Activated CD4-positive, alpha-beta T cell treated with anti-CD3 and anti-CD28 coated beads for 36 hours (primary cell): Measurements from ENCODE around the gene RBMS3. TPM values are rescaled to one million over a fixed set of nuclear protein-coding genes. Genes with fewer than 3 reads are reported as not detected.

Experiments used
- ATAC-seq: fragments of 200-7000 bp; cut with Tn5 transposase; one replicate; pipeline ENCODE4 v1.10.0; 2021; ENCODE audit warnings: mild to moderate bottlenecking, moderate library complexity
- CTCF ChIA-PET: fragments of 350-600 bp; sonication (Branson Sonifier 250); formaldehyde crosslinking; loops from one replicate; lab custom pipeline; 2021; ENCODE audit warnings: antibody characterized with exemption; lab: Charles Lee
- POLR2A ChIA-PET: fragments of 350-600 bp; sonication (Branson Sonifier 250); formaldehyde crosslinking; loops from one replicate; lab custom pipeline; 2021; ENCODE audit warnings: antibody characterized with exemption, inconsistent platforms; lab: Charles Lee
- DNase-seq: peaks from one replicate; pipeline ENCODE4 v3.0.0-alpha.2; 2020
- H3K27ac Mint-ChIP-seq: one replicate; pipeline ENCODE4 v1.8.0; 2021; ENCODE audit warnings: mixed read lengths
- H3K27me3 Mint-ChIP-seq: one replicate; pipeline ENCODE4 v1.8.0; 2021; ENCODE audit warnings: mixed read lengths
- H3K36me3 Mint-ChIP-seq: one replicate; pipeline ENCODE4 v1.8.0; 2021; ENCODE audit warnings: low read depth, mixed read lengths
- H3K4me1 Mint-ChIP-seq: one replicate; pipeline ENCODE4 v1.8.0; 2021; ENCODE audit warnings: mixed read lengths
- H3K4me3 Mint-ChIP-seq: one replicate; pipeline ENCODE4 v1.8.0; 2021; ENCODE audit warnings: mild to moderate bottlenecking, moderate library complexity, mixed read lengths
- H3K9me3 Mint-ChIP-seq: one replicate; pipeline ENCODE4 v1.8.0; 2021; ENCODE audit warnings: low read depth, mixed read lengths
- intact Hi-C, 2 experiments: fragments of 100-400 bp; cut with DNase I in 1 of 2; cut with micrococcal nuclease in 1 of 2; formaldehyde crosslinking; loops; one replicate each; pipeline versions ENCODE4 v1.14.2 to v1.15.1; 2022 to 2024; cut with DNase I, micrococcal nuclease
- total RNA-seq, 2 experiments: library from RNA; stranded (reverse); gene quantifications; one replicate each; pipeline ENCODE4 v1.2.3, GENCODE V29; 2021

The RBMS3 gene
- total RNA-seq, 2 experiments from 2014 or later = 1.5 to 2.0 TPM

- Mint-ChIP-seq H3K27ac (no peak overlapping the region), H3K36me3 (no peaks in the 10 kb centered on the region), H3K9me3 (no peaks in the 10 kb centered on the region), H3K27me3 (peaks cover 2% of the 10 kb centered on the region), H3K4me3 (no peak overlapping the region), H3K4me1 (no peaks in the 10 kb centered on the region)
- ChIA-PET POLR2A (no interaction called here), CTCF (no interaction called here)
- intact Hi-C loops = no loop called here
- ATAC-seq (no peak), DNase-seq (no peak)
Observed at GRCh38 chr3:29761517-29761916, 480.6 kb downstream of the RBMS3 start.

GRCh38 chr3:29763115-29763514, 482.2 kb downstream of the RBMS3 start:
- DNase-seq (no peak), ATAC-seq (no peak)
- no peak overlapping the region for H3K27ac Mint-ChIP-seq
- H3K9me3 Mint-ChIP-seq = no peaks in the 10 kb centered on the region
- CTCF ChIA-PET = interaction anchor here (0.8 kb wide), 1 partner anchor 12 kb away, joined by 3 read pairs; no protein-coding TSS in a partner anchor
- no peaks in the 10 kb centered on the region for H3K36me3 Mint-ChIP-seq
- intact Hi-C loops = no loop called here
- no peak overlapping the region for H3K4me3 Mint-ChIP-seq
- peaks cover 5% of the 10 kb centered on the region for H3K27me3 Mint-ChIP-seq
- POLR2A ChIA-PET = no interaction called here
- H3K4me1 Mint-ChIP-seq = no peaks in the 10 kb centered on the region

GRCh38 chr3:29764041-29764440, 483.2 kb downstream of the RBMS3 start:
- Mint-ChIP-seq H3K36me3 (no peaks in the 10 kb centered on the region), H3K27me3 (peaks cover 5% of the 10 kb centered on the region), H3K27ac (no peak overlapping the region), H3K4me3 (no peak overlapping the region), H3K4me1 (no peaks in the 10 kb centered on the region), H3K9me3 (no peaks in the 10 kb centered on the region)
- DNase-seq (no peak), ATAC-seq (no peak)
- CTCF ChIA-PET = interaction anchor here (0.8 kb wide), 1 partner anchor 13 kb away, joined by 3 read pairs; no protein-coding TSS in a partner anchor
- POLR2A ChIA-PET = no interaction called here
- intact Hi-C loops = no loop called here

- Mint-ChIP-seq H3K36me3 (no peaks in the 10 kb centered on the region), H3K27me3 (peaks cover 5% of the 10 kb centered on the region), H3K9me3 (no peaks in the 10 kb centered on the region), H3K4me3 (no peak overlapping the region), H3K27ac (no peak overlapping the region), H3K4me1 (no peaks in the 10 kb centered on the region)
- ATAC-seq (no peak), DNase-seq (no peak)
- ChIA-PET CTCF (no interaction called here), POLR2A (no interaction called here)
- intact Hi-C loops = no loop called here
Observed at GRCh38 chr3:29764603-29765254, 483.9 kb downstream of the RBMS3 start.

GRCh38 chr3:29771602-29772001, 490.7 kb downstream of the RBMS3 start:
- Mint-ChIP-seq H3K27me3 (peaks cover 6% of the 10 kb centered on the region), H3K4me3 (no peak overlapping the region), H3K4me1 (no peaks in the 10 kb centered on the region), H3K27ac (no peak overlapping the region), H3K36me3 (no peaks in the 10 kb centered on the region), H3K9me3 (no peaks in the 10 kb centered on the region)
- intact Hi-C loops = no loop called here
- no peak for ATAC-seq
- CTCF ChIA-PET = interaction anchor here (0.6 kb wide), 1 partner anchor 218 kb away, joined by 3 read pairs; no protein-coding TSS in a partner anchor
- POLR2A ChIA-PET = no interaction called here
- no peak for DNase-seq

- no peak for ATAC-seq
- intact Hi-C loops = no loop called here
- ChIA-PET POLR2A (no interaction called here), CTCF (no interaction called here)
- Mint-ChIP-seq H3K4me3 (no peak overlapping the region), H3K9me3 (no peaks in the 10 kb centered on the region), H3K4me1 (no peaks in the 10 kb centered on the region), H3K27ac (no peak overlapping the region), H3K36me3 (no peaks in the 10 kb centered on the region), H3K27me3 (peaks cover 6% of the 10 kb centered on the region)
- DNase-seq = no peak
Observed at GRCh38 chr3:29772436-29772835, 491.6 kb downstream of the RBMS3 start.

- Mint-ChIP-seq H3K27me3 (peaks cover 6% of the 10 kb centered on the region), H3K4me1 (no peaks in the 10 kb centered on the region), H3K9me3 (no peaks in the 10 kb centered on the region), H3K27ac (no peak overlapping the region), H3K36me3 (no peaks in the 10 kb centered on the region), H3K4me3 (no peak overlapping the region)
- POLR2A ChIA-PET = no interaction called here
- intact Hi-C loops = no loop called here
- DNase-seq (no peak), ATAC-seq (no peak)
- CTCF ChIA-PET = no interaction called here
Observed at GRCh38 chr3:29773481-29773880, 492.6 kb downstream of the RBMS3 start.

GRCh38 chr3:29775340-29775739, 494.5 kb downstream of the RBMS3 start:
- peaks cover 8% of the 10 kb centered on the region for H3K27me3 Mint-ChIP-seq
- no peaks in the 10 kb centered on the region for H3K4me1 Mint-ChIP-seq
- no peak for ATAC-seq
- no peaks in the 10 kb centered on the region for H3K36me3 Mint-ChIP-seq
- H3K4me3 Mint-ChIP-seq = no peak overlapping the region
- H3K27ac Mint-ChIP-seq = no peak overlapping the region
- no peak for DNase-seq
- CTCF ChIA-PET = no interaction called here
- no peaks in the 10 kb centered on the region for H3K9me3 Mint-ChIP-seq
- intact Hi-C loops = no loop called here
- POLR2A ChIA-PET = no interaction called here

GRCh38 chr3:29777869-29778268, 497.0 kb downstream of the RBMS3 start:
- Mint-ChIP-seq H3K27ac (no peak overlapping the region), H3K27me3 (peaks cover 4% of the 10 kb centered on the region), H3K36me3 (no peaks in the 10 kb centered on the region), H3K9me3 (peaks cover 5% of the 10 kb centered on the region), H3K4me3 (no peak overlapping the region), H3K4me1 (no peaks in the 10 kb centered on the region)
- POLR2A ChIA-PET = no interaction called here
- no peak for DNase-seq
- ATAC-seq = no peak
- intact Hi-C loops = no loop called here
- CTCF ChIA-PET = no interaction called here

- ATAC-seq (no peak), DNase-seq (no peak)
- POLR2A ChIA-PET = no interaction called here
- intact Hi-C loops = no loop called here
- Mint-ChIP-seq H3K36me3 (no peaks in the 10 kb centered on the region), H3K4me3 (no peak overlapping the region), H3K4me1 (no peaks in the 10 kb centered on the region), H3K27ac (no peak overlapping the region), H3K9me3 (peaks cover 1% of the 10 kb centered on the region), H3K27me3 (no peaks in the 10 kb centered on the region)
- CTCF ChIA-PET = no interaction called here
Observed at GRCh38 chr3:29789686-29790085, 508.8 kb downstream of the RBMS3 start.

- DNase-seq = no peak
- ChIA-PET CTCF (no interaction called here), POLR2A (no interaction called here)
- H3K4me3 Mint-ChIP-seq = no peak overlapping the region
- no peaks in the 10 kb centered on the region for H3K27me3 Mint-ChIP-seq
- intact Hi-C loops = no loop called here
- H3K9me3 Mint-ChIP-seq = no peaks in the 10 kb centered on the region
- no peak overlapping the region for H3K27ac Mint-ChIP-seq
- H3K4me1 Mint-ChIP-seq = no peaks in the 10 kb centered on the region
- no peak for ATAC-seq
- no peaks in the 10 kb centered on the region for H3K36me3 Mint-ChIP-seq
Observed at GRCh38 chr3:29796808-29797207, 515.9 kb downstream of the RBMS3 start.

- no peak overlapping the region for H3K4me3 Mint-ChIP-seq
- H3K27me3 Mint-ChIP-seq = peaks cover 3% of the 10 kb centered on the region
- ChIA-PET CTCF (no interaction called here), POLR2A (no interaction called here)
- H3K36me3 Mint-ChIP-seq = no peaks in the 10 kb centered on the region
- no peak overlapping the region for H3K27ac Mint-ChIP-seq
- no peak for DNase-seq
- no peaks in the 10 kb centered on the region for H3K4me1 Mint-ChIP-seq
- intact Hi-C loops = no loop called here
- ATAC-seq = no peak
- no peaks in the 10 kb centered on the region for H3K9me3 Mint-ChIP-seq
Observed at GRCh38 chr3:29802057-29802456, 521.2 kb downstream of the RBMS3 start.
